HG03135 (cell line): ENCODE results near the gene MPLKIP.
"Not testable (repeated sequence)": the region's sequence is repeated elsewhere in the genome, so short reads cannot be mapped to it uniquely, and the experiment has no call there.

Source experiments
- ATAC-seq: cut with Tn5 transposase; IDR thresholded peaks from one replicate; pipeline ENCODE4 v1.9.1; 2021; ENCODE audit warnings: mild to moderate bottlenecking, moderate library complexity; ENCODE audit not compliant: unreplicated experiment

Gene MPLKIP

GRCh38 chr7:40133561-40134427, 628 bp downstream of the MPLKIP start:
- ATAC-seq = peak; percentile 6

GRCh38 chr7:40122940-40123254, 11.5 kb downstream of the MPLKIP start:
- ATAC-seq = no peak

- not testable (repeated sequence) for ATAC-seq
Measured at GRCh38 chr7:40122100-40122939, 12.1 kb downstream of the MPLKIP start.

- no peak for ATAC-seq
Measured at GRCh38 chr7:40120020-40120419, 14.4 kb downstream of the MPLKIP start.

GRCh38 chr7:40118201-40118600, 16.2 kb downstream of the MPLKIP start:
- not testable (repeated sequence) for ATAC-seq

GRCh38 chr7:40117199-40117598, 17.2 kb downstream of the MPLKIP start:
- not testable (repeated sequence) for ATAC-seq

GRCh38 chr7:40115936-40116335, 18.5 kb downstream of the MPLKIP start:
- no peak for ATAC-seq

GRCh38 chr7:40105879-40106473, 28.4 kb downstream of the MPLKIP start:
- ATAC-seq = no peak

GRCh38 chr7:40102897-40103296, 31.5 kb downstream of the MPLKIP start:
- no peak for ATAC-seq

GRCh38 chr7:40101201-40101600, 33.2 kb downstream of the MPLKIP start:
- ATAC-seq = no peak

GRCh38 chr7:40099837-40100236, 34.6 kb downstream of the MPLKIP start:
- no peak for ATAC-seq

- no peak for ATAC-seq
Measured at GRCh38 chr7:40098810-40099209, 35.6 kb downstream of the MPLKIP start.

GRCh38 chr7:40097728-40098127, 36.7 kb downstream of the MPLKIP start:
- ATAC-seq = no peak

- ATAC-seq = no peak
Measured at GRCh38 chr7:40095695-40096327, 38.6 kb downstream of the MPLKIP start.

- no peak for ATAC-seq
Measured at GRCh38 chr7:40095230-40095629, 39.2 kb downstream of the MPLKIP start.

GRCh38 chr7:40093631-40094350, 40.6 kb downstream of the MPLKIP start:
- ATAC-seq = no peak

- ATAC-seq = no peak
Measured at GRCh38 chr7:40092182-40092581, 42.2 kb downstream of the MPLKIP start.

- ATAC-seq = no peak
Measured at GRCh38 chr7:40077849-40078248, 56.6 kb downstream of the MPLKIP start.
